MM.1S (cell line): ENCODE results near the gene ATAD3B.

Source experiments
- DNase-seq: peaks from one replicate; pipeline ENCODE4 v3.0.0-alpha.2; 2015
- H2AFZ ChIP-seq: fragments of 300-600 bp; sonication (generic); 2 replicates; pipeline ENCODE4 v1.6.0; 2016; ENCODE audit warnings: antibody characterized with exemption, low read length
- H3F3A ChIP-seq: fragments of 300-600 bp; sonication (generic); 2 replicates; pipeline ENCODE4 v1.6.1; 2016; ENCODE audit warnings: mild to moderate bottlenecking, antibody characterized with exemption, low read length, moderate library complexity, mixed read lengths; ENCODE audit not compliant: insufficient read depth
- H3K27ac ChIP-seq: fragments of 300-600 bp; sonication (generic); 2 replicates; pipeline ENCODE4 v1.5.1; 2016; ENCODE audit warnings: mild to moderate bottlenecking, low read length
- H3K27me3 ChIP-seq: fragments of 300-600 bp; sonication (generic); replicated peaks from 2 replicates; pipeline ENCODE4 v1.6.0; 2016; ENCODE audit warnings: low read length; ENCODE audit not compliant: insufficient read depth
- H3K36me3 ChIP-seq: fragments of 300-600 bp; sonication (generic); replicated peaks from 2 replicates; pipeline ENCODE4 v1.6.1; 2016; ENCODE audit warnings: mild to moderate bottlenecking, low read length, mixed read lengths; ENCODE audit not compliant: insufficient read depth
- H3K4me1 ChIP-seq: fragments of 300-600 bp; sonication (generic); 2 replicates; pipeline ENCODE4 v1.6.1; 2016; ENCODE audit warnings: low read length, mixed read lengths
- H3K4me2 ChIP-seq: fragments of 300-600 bp; sonication (generic); 2 replicates; pipeline ENCODE4 v1.6.0; 2016; ENCODE audit warnings: low read depth, low read length
- H3K4me3 ChIP-seq: fragments of 300-600 bp; sonication (generic); 2 replicates; pipeline ENCODE4 v1.5.1; 2016; ENCODE audit warnings: low read length, mixed read lengths
- H3K79me2 ChIP-seq: fragments of 300-600 bp; sonication (generic); 2 replicates; pipeline ENCODE4 v1.6.1; 2016; ENCODE audit warnings: mixed run types, low read length, mixed read lengths
- H3K9ac ChIP-seq: fragments of 300-600 bp; sonication (generic); 2 replicates; pipeline ENCODE4 v1.6.1; 2016; ENCODE audit warnings: low read length, mixed read lengths
- H3K9me2 ChIP-seq: fragments of 300-600 bp; sonication (generic); replicated peaks from 2 replicates; pipeline ENCODE4 v1.6.1; 2016; ENCODE audit warnings: mild to moderate bottlenecking, low read length, mixed read lengths; ENCODE audit not compliant: insufficient read depth
- H3K9me3 ChIP-seq: fragments of 300-600 bp; sonication (generic); replicated peaks from 2 replicates; pipeline ENCODE4 v1.6.1; 2016; ENCODE audit warnings: mild to moderate bottlenecking, low read length, mixed read lengths; ENCODE audit not compliant: insufficient read depth
- H4K20me1 ChIP-seq: fragments of 300-600 bp; sonication (generic); 2 replicates; pipeline ENCODE4 v1.6.1; 2016; ENCODE audit warnings: mild to moderate bottlenecking, low read length, moderate library complexity, mixed read lengths; ENCODE audit not compliant: insufficient read depth
- CTCF ChIP-seq: fragments of 300-600 bp; sonication (generic); IDR thresholded peaks from 2 replicates; pipeline ENCODE4 v1.5.1; 2016; ENCODE audit warnings: antibody characterized with exemption, low read length, mixed read lengths
- EZH2 ChIP-seq: fragments of 300-600 bp; sonication (generic); optimal IDR thresholded peaks from 2 replicates; pipeline ENCODE3; 2017; ENCODE audit warnings: low read depth, mild to moderate bottlenecking, antibody characterized with exemption, low read length, mixed read lengths
- EZH2phosphoT487 ChIP-seq: fragments of 300-600 bp; sonication (generic); IDR thresholded peaks from 2 replicates; pipeline ENCODE4 v1.6.1; 2018; ENCODE audit warnings: antibody characterized with exemption, low read length

ATAD3B gene

DNA sequence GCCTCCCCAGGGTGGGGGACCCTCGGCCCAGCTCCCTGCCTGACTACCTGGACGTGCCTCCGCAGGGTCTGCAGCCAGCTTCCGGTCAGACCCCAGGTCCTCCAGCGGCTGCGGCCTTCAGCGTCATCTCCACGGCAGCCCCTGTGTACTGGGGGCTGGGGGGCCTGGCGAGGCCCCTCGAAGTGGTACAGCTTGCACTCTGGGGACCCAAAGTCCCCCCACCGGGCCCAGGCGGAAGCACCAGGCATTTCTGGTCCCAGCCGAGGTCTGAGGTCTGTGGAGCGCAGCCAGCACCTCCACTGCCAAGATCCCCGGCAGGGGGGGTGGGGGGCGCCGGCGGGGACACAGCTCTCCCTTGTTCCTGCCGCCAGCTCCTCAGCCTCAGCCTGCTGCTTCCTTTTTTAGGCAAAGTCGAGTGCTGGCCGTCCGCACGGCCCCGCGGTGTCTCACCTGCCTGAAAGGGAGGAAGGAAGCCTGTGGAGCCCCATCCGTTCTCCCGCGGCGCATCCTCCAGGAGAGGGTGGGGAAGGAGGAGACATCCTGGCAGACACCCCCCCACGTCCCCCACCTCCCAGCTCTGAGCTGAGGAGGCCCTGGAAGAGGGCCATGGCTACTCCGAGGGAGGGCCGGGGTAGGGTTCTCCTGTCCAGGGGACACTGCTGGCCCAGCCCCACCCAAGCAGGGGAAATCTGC, 37.3 kb upstream of the ATAD3B start:
- Histone ChIP-seq H3K9me2 (no peaks in the 10 kb centered on the region), H4K20me1 (no peaks in the 10 kb centered on the region), H2AFZ (no peak overlapping the region), H3K27ac (no peak overlapping the region), H3K4me3 (no peak overlapping the region), H3K36me3 (no peaks in the 10 kb centered on the region), H3K4me2 (no peak overlapping the region), H3F3A (no peaks in the 10 kb centered on the region), H3K9me3 (no peaks in the 10 kb centered on the region), H3K4me1 (no peaks in the 10 kb centered on the region), H3K27me3 (peaks cover 71% of the 10 kb centered on the region), H3K9ac (no peak overlapping the region), H3K79me2 (no peaks in the 10 kb centered on the region)
- no peak for DNase-seq
- TF ChIP-seq EZH2phosphoT487: no peak
- TF ChIP-seq EZH2: no peak
- TF ChIP-seq CTCF: no peak

- H3K4me1 ChIP-seq: no peaks in the 10 kb centered on the region
- no peak overlapping the region for H2AFZ ChIP-seq
- no peaks in the 10 kb centered on the region for H3F3A ChIP-seq
- no peaks in the 10 kb centered on the region for H3K79me2 ChIP-seq
- no peak for TF ChIP-seq EZH2phosphoT487
- TF ChIP-seq CTCF: no peak
- no peak for TF ChIP-seq EZH2
- H3K27me3 ChIP-seq: peaks cover 67% of the 10 kb centered on the region
- H3K9me3 ChIP-seq: no peaks in the 10 kb centered on the region
- DNase-seq: no peak
- H3K4me2 ChIP-seq: no peak overlapping the region
- H3K4me3 ChIP-seq: no peak overlapping the region
- no peaks in the 10 kb centered on the region for H3K9me2 ChIP-seq
- H4K20me1 ChIP-seq: no peaks in the 10 kb centered on the region
- H3K27ac ChIP-seq: no peak overlapping the region
- no peak overlapping the region for H3K9ac ChIP-seq
- no peaks in the 10 kb centered on the region for H3K36me3 ChIP-seq
Observed at GRCh38 chr1:1434824-1435105, 36.8 kb upstream of the ATAD3B start.

GRCh38 chr1:1435106-1435903, 36.3 kb upstream of the ATAD3B start, which contains the start of gene VWA1:
Gene VWA1, plus strand, starts transcription at chr1:1435690. Its CDS starts 59 bp downstream, at chr1:1435749.
- TF ChIP-seq EZH2phosphoT487: no peak
- no peak for TF ChIP-seq CTCF
- TF ChIP-seq EZH2: no peak
- no peaks in the 10 kb centered on the region for H3F3A ChIP-seq
- no peaks in the 10 kb centered on the region for H4K20me1 ChIP-seq
- no peak within 1 kb of the TSS for H3K27ac ChIP-seq
- H3K79me2 ChIP-seq: no peaks in the 10 kb centered on the region
- H3K36me3 ChIP-seq: no peaks in the 10 kb centered on the region
- H3K9ac ChIP-seq: no peak within 1 kb of the TSS
- H3K9me3 ChIP-seq: no peaks in the 10 kb centered on the region
- no peaks in the 10 kb centered on the region for H3K9me2 ChIP-seq
- no peak for DNase-seq
- H3K27me3 ChIP-seq: peaks cover 61% of the 10 kb centered on the region
- no peaks in the 10 kb centered on the region for H3K4me1 ChIP-seq
- no peak within 1 kb of the TSS for H2AFZ ChIP-seq
- H3K4me2 ChIP-seq: no peak within 1 kb of the TSS
- no peak within 1 kb of the TSS for H3K4me3 ChIP-seq
